Activated T-helper 1 cell treated with anti-CD3 and anti-CD28 coated beads, Interleukin-12 subunit alpha, Interleukin-12 subunit beta, Interleukin-2, Interleukin-4 antibody, amounts not matched to agents 30 ng/mL and 10 ng/mL and 1 ng/mL, durations not matched to agents 14 hours and 24 hours and 36 hours (primary cell): ENCODE results near the gene GRM5. TPM values are rescaled to one million over a fixed set of nuclear protein-coding genes. Genes with fewer than 3 reads are reported as not detected.

Experiments
- DNase-seq: peaks from one replicate; pipeline ENCODE4 v3.0.0; 2021; ENCODE audit warnings: low spot score
- H3K27ac Mint-ChIP-seq: one replicate; pipeline ENCODE4 v1.8.0; 2021; ENCODE audit warnings: mild to moderate bottlenecking, mixed read lengths
- H3K27me3 Mint-ChIP-seq: one replicate; pipeline ENCODE4 v1.8.0; 2022; ENCODE audit warnings: mild to moderate bottlenecking, moderate library complexity, mixed read lengths; ENCODE audit not compliant: insufficient read depth
- H3K36me3 Mint-ChIP-seq: one replicate; pipeline ENCODE4 v1.8.0; 2021; ENCODE audit warnings: low read depth, mixed read lengths
- H3K4me1 Mint-ChIP-seq: one replicate; pipeline ENCODE4 v1.8.0; 2021; ENCODE audit warnings: low read depth, mixed read lengths
- H3K4me3 Mint-ChIP-seq: one replicate; pipeline ENCODE4 v1.8.0; 2021; ENCODE audit warnings: mild to moderate bottlenecking, moderate library complexity, mixed read lengths
- H3K9me3 Mint-ChIP-seq: one replicate; pipeline ENCODE4 v1.8.0; 2021; ENCODE audit warnings: mixed read lengths
- intact Hi-C: fragments of 100-400 bp; cut with micrococcal nuclease; formaldehyde crosslinking; loops from one replicate; pipeline ENCODE4 v1.15.1; 2024
- total RNA-seq: library from RNA; stranded (reverse); gene quantifications from 2 replicates; pipeline ENCODE4 v1.2.3, GENCODE V29; 2022

The GRM5 gene
- total RNA-seq, 1 donor from 2014 or later, result not detected

GRCh38 chr11:88644724-88645123 is 421.1 kb downstream of the GRM5 start:
- peaks cover 3% of the 10 kb centered on the region for H3K9me3 Mint-ChIP-seq
- H3K4me1 Mint-ChIP-seq, result no peaks in the 10 kb centered on the region
- no peak overlapping the region for H3K4me3 Mint-ChIP-seq
- no peak for DNase-seq
- no peaks in the 10 kb centered on the region for H3K27me3 Mint-ChIP-seq
- H3K27ac Mint-ChIP-seq, result no peak overlapping the region
- H3K36me3 Mint-ChIP-seq, result no peaks in the 10 kb centered on the region
- intact Hi-C loops, result no loop called here

GRCh38 chr11:88632163-88632562 is 433.6 kb downstream of the GRM5 start:
- Mint-ChIP-seq H3K27ac (no peak overlapping the region), H3K27me3 (no peaks in the 10 kb centered on the region), H3K36me3 (no peaks in the 10 kb centered on the region), H3K4me1 (no peaks in the 10 kb centered on the region), H3K9me3 (no peaks in the 10 kb centered on the region), H3K4me3 (no peak overlapping the region)
- intact Hi-C loops, result no loop called here
- DNase-seq, result no peak

GRCh38 chr11:88631497-88631896 is 434.3 kb downstream of the GRM5 start:
- intact Hi-C loops, result no loop called here
- Mint-ChIP-seq H3K27ac (no peak overlapping the region), H3K36me3 (no peaks in the 10 kb centered on the region), H3K4me3 (no peak overlapping the region), H3K9me3 (no peaks in the 10 kb centered on the region), H3K4me1 (no peaks in the 10 kb centered on the region), H3K27me3 (no peaks in the 10 kb centered on the region)
- DNase-seq, result no peak

GRCh38 chr11:88629496-88629895 is 436.3 kb downstream of the GRM5 start:
- H3K36me3 Mint-ChIP-seq, result no peaks in the 10 kb centered on the region
- no peaks in the 10 kb centered on the region for H3K4me1 Mint-ChIP-seq
- H3K4me3 Mint-ChIP-seq, result no peak overlapping the region
- no peaks in the 10 kb centered on the region for H3K9me3 Mint-ChIP-seq
- no peak for DNase-seq
- H3K27ac Mint-ChIP-seq, result no peak overlapping the region
- intact Hi-C loops, result no loop called here
- H3K27me3 Mint-ChIP-seq, result no peaks in the 10 kb centered on the region

GRCh38 chr11:88626216-88626615 is 439.6 kb downstream of the GRM5 start:
- Mint-ChIP-seq H3K4me1 (no peaks in the 10 kb centered on the region), H3K4me3 (no peak overlapping the region), H3K36me3 (no peaks in the 10 kb centered on the region), H3K9me3 (no peaks in the 10 kb centered on the region), H3K27ac (no peak overlapping the region), H3K27me3 (no peaks in the 10 kb centered on the region)
- DNase-seq, result no peak
- intact Hi-C loops, result no loop called here

GRCh38 chr11:88623531-88623930 is 442.3 kb downstream of the GRM5 start:
- no peak for DNase-seq
- H3K36me3 Mint-ChIP-seq, result no peaks in the 10 kb centered on the region
- no peak overlapping the region for H3K27ac Mint-ChIP-seq
- H3K27me3 Mint-ChIP-seq, result no peaks in the 10 kb centered on the region
- H3K9me3 Mint-ChIP-seq, result no peaks in the 10 kb centered on the region
- intact Hi-C loops, result no loop called here
- no peak overlapping the region for H3K4me3 Mint-ChIP-seq
- H3K4me1 Mint-ChIP-seq, result no peaks in the 10 kb centered on the region

GRCh38 chr11:88620568-88621130 is 445.1 kb downstream of the GRM5 start:
- DNase-seq, result no peak
- Mint-ChIP-seq H3K27ac (no peak overlapping the region), H3K36me3 (no peaks in the 10 kb centered on the region), H3K4me3 (no peak overlapping the region), H3K9me3 (no peaks in the 10 kb centered on the region), H3K27me3 (no peaks in the 10 kb centered on the region), H3K4me1 (no peaks in the 10 kb centered on the region)
- intact Hi-C loops, result no loop called here

GRCh38 chr11:88619656-88620385 is 446.0 kb downstream of the GRM5 start:
- Mint-ChIP-seq H3K4me1 (no peaks in the 10 kb centered on the region), H3K36me3 (no peaks in the 10 kb centered on the region), H3K9me3 (no peaks in the 10 kb centered on the region), H3K4me3 (no peak overlapping the region), H3K27ac (no peak overlapping the region), H3K27me3 (no peaks in the 10 kb centered on the region)
- intact Hi-C loops, result no loop called here
- DNase-seq, result no peak

- Mint-ChIP-seq H3K27ac (no peak overlapping the region), H3K4me1 (no peaks in the 10 kb centered on the region), H3K4me3 (no peak overlapping the region), H3K27me3 (no peaks in the 10 kb centered on the region), H3K36me3 (no peaks in the 10 kb centered on the region), H3K9me3 (no peaks in the 10 kb centered on the region)
- intact Hi-C loops, result no loop called here
- DNase-seq, result no peak
Measured at GRCh38 chr11:88619071-88619425, 446.7 kb downstream of the GRM5 start.

GRCh38 chr11:88618327-88619070 is 447.3 kb downstream of the GRM5 start:
- Mint-ChIP-seq H3K36me3 (no peaks in the 10 kb centered on the region), H3K9me3 (no peaks in the 10 kb centered on the region), H3K4me3 (no peak overlapping the region), H3K27me3 (no peaks in the 10 kb centered on the region), H3K27ac (no peak overlapping the region), H3K4me1 (no peaks in the 10 kb centered on the region)
- intact Hi-C loops, result no loop called here
- DNase-seq, result no peak

- Mint-ChIP-seq H3K27ac (no peak overlapping the region), H3K4me1 (no peaks in the 10 kb centered on the region), H3K36me3 (no peaks in the 10 kb centered on the region), H3K27me3 (no peaks in the 10 kb centered on the region), H3K9me3 (no peaks in the 10 kb centered on the region), H3K4me3 (no peak overlapping the region)
- no peak for DNase-seq
- intact Hi-C loops, result no loop called here
Measured at GRCh38 chr11:88617226-88617625, 448.6 kb downstream of the GRM5 start.

GRCh38 chr11:88604260-88604659 is 461.5 kb downstream of the GRM5 start:
- H3K9me3 Mint-ChIP-seq, result no peaks in the 10 kb centered on the region

GRCh38 chr11:88603091-88603867 is 462.5 kb downstream of the GRM5 start:
- Mint-ChIP-seq H3K27ac (no peak overlapping the region), H3K9me3 (no peaks in the 10 kb centered on the region), H3K4me1 (no peaks in the 10 kb centered on the region), H3K27me3 (no peaks in the 10 kb centered on the region), H3K36me3 (no peaks in the 10 kb centered on the region), H3K4me3 (no peak overlapping the region)
- intact Hi-C loops, result no loop called here
- no peak for DNase-seq

More at GRCh38 chr11:88604260-88604659, 461.5 kb downstream of the GRM5 start:
- intact Hi-C loops, result no loop called here
- Mint-ChIP-seq H3K4me1 (no peaks in the 10 kb centered on the region), H3K4me3 (no peak overlapping the region), H3K27ac (no peak overlapping the region), H3K27me3 (no peaks in the 10 kb centered on the region), H3K36me3 (no peaks in the 10 kb centered on the region)
- no peak for DNase-seq
